Stimulated activated effector memory CD8-positive, alpha-beta T cell treated with anti-CD3 and anti-CD28 coated beads, Interleukin-12 subunit alpha, Interleukin-12 subunit beta, amount 100 ng/mL, for 72 hours (primary cell): ENCODE results near the gene ZDHHC18.
"Not testable (repeated sequence)": the region's sequence is repeated elsewhere in the genome, so short reads cannot be mapped to it uniquely, and the experiment has no call there.

Source experiments
- ATAC-seq: fragments of 150-1000 bp; cut with Tn5 transposase; 2 replicates; pipeline ENCODE4 v1.10.0; 2021
- DNase-seq, 2 donors: peaks; one replicate each; pipeline ENCODE4 v3.0.0; 2021 to 2022; ENCODE audit warnings: low spot score in 2 of 2
- H3K27ac Mint-ChIP-seq: one replicate; pipeline ENCODE4 v1.8.0; 2022; ENCODE audit warnings: mild to moderate bottlenecking, mixed read lengths
- H3K36me3 Mint-ChIP-seq: one replicate; pipeline ENCODE4 v1.8.0; 2022; ENCODE audit warnings: mild to moderate bottlenecking, mixed read lengths
- H3K4me1 Mint-ChIP-seq: one replicate; pipeline ENCODE4 v1.8.0; 2022; ENCODE audit warnings: mixed read lengths
- H3K4me3 Mint-ChIP-seq: one replicate; pipeline ENCODE4 v1.8.0; 2022; ENCODE audit warnings: mild to moderate bottlenecking, mixed read lengths
- H3K9me3 Mint-ChIP-seq: one replicate; pipeline ENCODE4 v1.8.0; 2022; ENCODE audit warnings: mixed read lengths

The ZDHHC18 gene

GRCh38 chr1:26881611-26882010 lies 55.1 kb downstream of the ZDHHC18 start:
- peaks cover 11% of the 10 kb centered on the region for H3K4me1 Mint-ChIP-seq
- H3K4me3 Mint-ChIP-seq, H3K9me3 Mint-ChIP-seq, ATAC-seq, DNase-seq, H3K27ac Mint-ChIP-seq: not testable (repeated sequence)
- H3K36me3 Mint-ChIP-seq = peaks cover 87% of the 10 kb centered on the region

- Mint-ChIP-seq H3K27ac (peak overlapping the region; percentile 1), H3K9me3 (no peaks in the 10 kb centered on the region), H3K4me3 (no peak overlapping the region), H3K36me3 (peaks cover 97% of the 10 kb centered on the region), H3K4me1 (peaks cover 18% of the 10 kb centered on the region)
- ATAC-seq (no peak), DNase-seq (no peak)
Observed at GRCh38 chr1:26882696-26883463, 56.4 kb downstream of the ZDHHC18 start.

GRCh38 chr1:26887125-26887524 lies 60.6 kb downstream of the ZDHHC18 start:
- Mint-ChIP-seq H3K4me1 (peaks cover 41% of the 10 kb centered on the region), H3K4me3 (no peak overlapping the region), H3K27ac (no peak overlapping the region), H3K36me3 (peaks cover 90% of the 10 kb centered on the region), H3K9me3 (no peaks in the 10 kb centered on the region)
- DNase-seq (no peak), ATAC-seq (no peak)

- ATAC-seq (no peak), DNase-seq (no peak)
- Mint-ChIP-seq H3K4me1 (peaks cover 36% of the 10 kb centered on the region), H3K9me3 (no peaks in the 10 kb centered on the region), H3K27ac (peak overlapping the region; percentile 98), H3K36me3 (peaks cover 90% of the 10 kb centered on the region), H3K4me3 (peak overlapping the region; percentile 97)
Observed at GRCh38 chr1:26888231-26888630, 61.7 kb downstream of the ZDHHC18 start.

- peak within 1 kb of the TSS; percentile 98 for H3K27ac Mint-ChIP-seq
- ATAC-seq = peak; percentile 97
- peak within 1 kb of the TSS; percentile 97 for H3K4me3 Mint-ChIP-seq
- no peaks in the 10 kb centered on the region for H3K9me3 Mint-ChIP-seq
- peaks cover 34% of the 10 kb centered on the region for H3K4me1 Mint-ChIP-seq
- peaks cover 90% of the 10 kb centered on the region for H3K36me3 Mint-ChIP-seq
- peak; percentile 54 to 88 for DNase-seq
Observed at GRCh38 chr1:26889551-26890466, 63.3 kb downstream of the ZDHHC18 start, which contains the start of gene GPN2. Gene GPN2 (minus strand): TSS chr1:26890283. CDS start chr1:26890096, 187 bp downstream.

GRCh38 chr1:26890467-26890796 lies 63.9 kb downstream of the ZDHHC18 start:
- DNase-seq = no peak

GRCh38 chr1:26894263-26894662 lies 67.8 kb downstream of the ZDHHC18 start:
- H3K4me1 Mint-ChIP-seq = peaks cover 24% of the 10 kb centered on the region
- H3K9me3 Mint-ChIP-seq = no peaks in the 10 kb centered on the region
- peaks cover 90% of the 10 kb centered on the region for H3K36me3 Mint-ChIP-seq
- no peak for ATAC-seq
- DNase-seq = no peak
- H3K27ac Mint-ChIP-seq = peak overlapping the region; percentile 42
- H3K4me3 Mint-ChIP-seq = no peak overlapping the region

More at GRCh38 chr1:26890467-26890796, 63.9 kb downstream of the ZDHHC18 start:
- ATAC-seq = peak; percentile 50
- Mint-ChIP-seq H3K27ac (peak overlapping the region; percentile 98), H3K4me1 (peaks cover 29% of the 10 kb centered on the region), H3K36me3 (peaks cover 90% of the 10 kb centered on the region), H3K9me3 (no peaks in the 10 kb centered on the region), H3K4me3 (peak overlapping the region; percentile 97)

GRCh38 chr1:26897351-26897750 lies 70.9 kb downstream of the ZDHHC18 start:
- DNase-seq (no peak), ATAC-seq (no peak)
- H3K4me1 Mint-ChIP-seq = peaks cover 21% of the 10 kb centered on the region
- no peaks in the 10 kb centered on the region for H3K9me3 Mint-ChIP-seq
- peaks cover 78% of the 10 kb centered on the region for H3K36me3 Mint-ChIP-seq
- H3K27ac Mint-ChIP-seq = no peak overlapping the region
- H3K4me3 Mint-ChIP-seq = no peak overlapping the region

GRCh38 chr1:26900001-26900814 lies 73.7 kb downstream of the ZDHHC18 start, which contains the start of gene GPATCH3:
Gene GPATCH3 (minus strand): TSS chr1:26900467. CDS start chr1:26900442, 25 bp downstream.
- no peaks in the 10 kb centered on the region for H3K9me3 Mint-ChIP-seq

GRCh38 chr1:26900815-26901511 lies 74.5 kb downstream of the ZDHHC18 start:
- no peak for DNase-seq
- Mint-ChIP-seq H3K4me3 (peak overlapping the region; percentile 93), H3K27ac (peak overlapping the region; percentile 99), H3K4me1 (peaks cover 21% of the 10 kb centered on the region), H3K36me3 (peaks cover 42% of the 10 kb centered on the region), H3K9me3 (no peaks in the 10 kb centered on the region)
- ATAC-seq = no peak

More at GRCh38 chr1:26900001-26900814, 73.7 kb downstream of the ZDHHC18 start, which contains the start of gene GPATCH3:
- Mint-ChIP-seq H3K27ac (peak within 1 kb of the TSS; percentile 99), H3K36me3 (peaks cover 50% of the 10 kb centered on the region), H3K4me3 (peak within 1 kb of the TSS; percentile 93), H3K4me1 (peaks cover 21% of the 10 kb centered on the region)
- ATAC-seq = peak; percentile 92
- DNase-seq = peak; percentile 78 to 92
